Fibroblast of pulmonary artery (primary cell): ENCODE measurements around the gene USP28.

ENCODE experiments used
- DNase-seq: peaks from one replicate; pipeline ENCODE4 v3.0.0-alpha.2; 2010; ENCODE audit warnings: low read depth
- H3K4me3 ChIP-seq: replicated peaks from 2 replicates; pipeline ENCODE4 v1.5.1; 2011; ENCODE audit warnings: low read depth, mild to moderate bottlenecking, control low read depth, low read length, moderate library complexity
- TF ChIP-seq, protein P1 (sequence below): IDR thresholded peaks from 2 replicates; pipeline ENCODE4 v1.5.1; 2011; ENCODE audit warnings: mild to moderate bottlenecking, control low read depth, low read length, inconsistent platforms; ENCODE audit errors: missing control alignments

USP28 gene

DNA sequence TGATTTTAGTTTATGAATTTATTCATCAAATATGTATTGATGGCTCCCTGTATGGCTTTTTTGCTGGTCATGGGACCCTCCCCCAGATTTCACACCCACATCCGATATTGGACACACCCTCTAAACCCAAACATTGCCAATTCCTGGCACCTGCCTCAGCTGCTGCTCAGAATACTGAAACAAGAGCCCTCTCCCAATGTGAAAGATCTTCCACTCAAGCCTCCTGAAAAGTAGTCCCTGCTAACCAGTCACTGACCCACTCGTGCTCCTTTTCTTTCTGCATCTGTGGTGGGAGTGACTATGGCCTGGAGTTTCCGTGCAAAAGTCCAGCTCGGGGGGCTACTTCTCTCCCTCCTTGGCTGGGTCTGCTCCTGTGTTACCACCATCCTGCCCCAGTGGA, 95.9 kb downstream of the USP28 start, which contains the start of gene CLDN25:
Gene CLDN25, plus strand, starts transcription at position 301 of the 400 bp plus-strand sequence. Its CDS starts 0 bp downstream, at position 301.
- no peak within 1 kb of the TSS for H3K4me3 ChIP-seq
- DNase-seq, result no peak
- TF ChIP-seq, protein P1, sequence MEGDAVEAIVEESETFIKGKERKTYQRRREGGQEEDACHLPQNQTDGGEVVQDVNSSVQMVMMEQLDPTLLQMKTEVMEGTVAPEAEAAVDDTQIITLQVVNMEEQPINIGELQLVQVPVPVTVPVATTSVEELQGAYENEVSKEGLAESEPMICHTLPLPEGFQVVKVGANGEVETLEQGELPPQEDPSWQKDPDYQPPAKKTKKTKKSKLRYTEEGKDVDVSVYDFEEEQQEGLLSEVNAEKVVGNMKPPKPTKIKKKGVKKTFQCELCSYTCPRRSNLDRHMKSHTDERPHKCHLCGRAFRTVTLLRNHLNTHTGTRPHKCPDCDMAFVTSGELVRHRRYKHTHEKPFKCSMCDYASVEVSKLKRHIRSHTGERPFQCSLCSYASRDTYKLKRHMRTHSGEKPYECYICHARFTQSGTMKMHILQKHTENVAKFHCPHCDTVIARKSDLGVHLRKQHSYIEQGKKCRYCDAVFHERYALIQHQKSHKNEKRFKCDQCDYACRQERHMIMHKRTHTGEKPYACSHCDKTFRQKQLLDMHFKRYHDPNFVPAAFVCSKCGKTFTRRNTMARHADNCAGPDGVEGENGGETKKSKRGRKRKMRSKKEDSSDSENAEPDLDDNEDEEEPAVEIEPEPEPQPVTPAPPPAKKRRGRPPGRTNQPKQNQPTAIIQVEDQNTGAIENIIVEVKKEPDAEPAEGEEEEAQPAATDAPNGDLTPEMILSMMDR, result no peak

GRCh38 chr11:113778111-113778910, 97.1 kb downstream of the USP28 start:
- TF ChIP-seq, protein P1, result no peak
- DNase-seq, result peak; percentile 13
- no peak overlapping the region for H3K4me3 ChIP-seq

DNA sequence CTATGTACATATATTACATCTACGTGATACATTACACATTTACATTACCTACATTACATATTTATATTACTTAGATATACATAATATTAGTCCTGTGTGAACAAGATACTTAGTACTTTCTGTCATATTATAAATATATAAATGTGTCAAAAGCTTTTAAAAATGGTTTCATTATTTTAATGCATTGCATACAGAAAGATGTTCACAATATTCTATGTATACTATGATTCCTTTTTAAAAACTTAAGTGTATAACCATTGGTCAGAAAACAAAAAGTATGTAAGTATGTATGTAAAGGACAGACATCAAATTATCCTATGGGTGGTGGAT, 101.2 kb downstream of the USP28 start:
- H3K4me3 ChIP-seq, result peak overlapping the region; percentile 97
- TF ChIP-seq, protein P1, result no peak

DNA sequence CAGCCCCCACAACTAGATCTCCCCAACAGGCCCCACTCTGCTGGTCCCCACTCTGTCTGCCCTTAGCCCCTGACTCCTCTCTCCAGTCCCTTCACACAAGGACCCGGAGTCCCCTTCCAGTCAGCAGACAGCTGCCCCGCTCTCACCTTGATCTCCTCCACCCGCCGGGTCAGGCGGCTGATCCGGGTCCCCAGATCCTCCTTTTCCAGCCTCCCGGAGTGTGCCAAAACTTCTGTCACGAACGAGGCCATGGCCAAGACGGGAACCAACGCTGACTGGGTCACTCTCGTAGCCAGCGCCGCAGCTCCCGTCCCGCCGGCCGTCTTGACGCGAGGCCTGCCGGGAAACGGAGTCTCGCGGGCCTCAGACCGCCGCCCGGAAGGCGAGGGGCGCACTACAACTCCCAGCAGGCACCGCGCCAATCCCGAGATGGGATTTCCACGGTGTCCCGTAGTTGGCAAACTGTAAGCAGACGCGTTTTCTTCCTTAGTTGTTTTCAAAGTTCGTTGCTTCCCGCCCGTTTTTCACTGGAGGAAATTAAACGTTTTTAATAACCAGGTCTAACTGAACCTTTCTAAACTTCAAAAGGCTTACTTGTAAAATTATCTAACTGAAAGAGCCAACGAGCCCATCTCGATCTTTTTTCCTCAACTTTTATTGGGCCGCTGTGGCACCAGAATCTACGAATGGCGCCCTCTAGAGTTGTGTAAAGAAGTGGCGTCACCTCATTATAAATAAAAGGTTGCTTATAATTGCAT, 101.8 kb downstream of the USP28 start, which contains the start of gene ZW10:
Gene ZW10, minus strand, starts transcription at position 277 of the 758 bp plus-strand sequence. Its CDS starts 26 bp downstream, at position 251.
- peak; percentile 98 for DNase-seq
- peak within 1 kb of the TSS; percentile 97 for H3K4me3 ChIP-seq
- TF ChIP-seq, protein P1, result peak; percentile 79

More for the DNA sequence above, 101.2 kb downstream of the USP28 start:
- no peak for DNase-seq

DNA sequence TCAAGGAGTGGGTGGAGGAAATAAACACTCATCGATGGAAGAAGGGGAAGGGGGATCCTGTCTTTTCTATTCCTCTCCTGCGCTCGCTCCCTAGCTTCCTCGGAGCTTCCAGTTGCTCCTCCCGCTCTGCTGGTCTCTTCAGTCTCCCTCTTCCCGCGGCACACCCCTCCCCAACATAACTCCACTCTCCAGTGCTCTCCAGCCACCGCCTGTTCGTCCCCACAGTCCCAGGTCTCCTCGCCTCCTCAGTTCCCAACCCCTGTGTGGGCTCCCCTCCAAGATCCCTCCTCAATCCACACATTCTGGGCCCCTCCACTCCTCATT, 102.3 kb downstream of the USP28 start:
- TF ChIP-seq, protein P1, result no peak
- H3K4me3 ChIP-seq, result peak overlapping the region; percentile 97
- DNase-seq, result peak; percentile 29

DNA sequence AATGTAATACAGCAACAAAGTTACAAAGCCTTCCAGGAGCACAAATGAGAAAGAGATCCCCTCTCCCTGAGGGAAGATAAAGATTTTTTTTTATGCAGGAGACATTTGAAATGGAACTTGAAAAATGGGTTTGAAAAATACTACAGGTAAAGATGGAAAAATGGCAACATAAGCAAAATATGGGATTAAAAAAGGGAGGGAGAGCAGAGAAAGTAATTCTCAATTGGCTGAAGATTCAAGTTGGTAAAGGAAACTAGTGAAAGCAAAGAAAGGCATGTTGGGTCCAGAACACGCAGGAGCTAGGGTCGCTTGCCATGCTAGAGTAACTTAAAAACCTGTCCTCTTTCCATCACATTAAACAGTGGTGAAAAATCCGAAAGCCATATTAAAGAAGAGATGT, 103.4 kb downstream of the USP28 start:
- no peak for DNase-seq
- TF ChIP-seq, protein P1, result no peak
- peak overlapping the region; percentile 97 for H3K4me3 ChIP-seq
